H1 (cell line): ENCODE data around the gene CEACAM16. TPM values are rescaled to one million over a fixed set of nuclear protein-coding genes. Genes with fewer than 3 reads are reported as not detected.

ENCODE experiments used
- BACH1 ChIP-seq: IDR thresholded peaks from 2 replicates; pipeline ENCODE4 v1.6.1; 2012; ENCODE audit warnings: low read length, improper control_type of control experiment
- polyA plus RNA-seq, 7 experiments: library from polyadenylated mRNA; depleted of rRNA in 3 of 7; stranded (reverse) in 5 of 7; unstranded in 2 of 7; fragments of >200 nt in 5 of 7; fragments of 200-250 nt in 2 of 7; gene quantifications; 1 replicate in 5 of 7; 2 replicates in 1 of 7; 4 replicates in 1 of 7; pipeline versions ENCODE4 v1.2.1 to v1.2.3, GENCODE V29; 2011 to 2013; ENCODE audit warnings: missing spikeins in 2 of 7, mixed read lengths in 2 of 7
- total RNA-seq: library from RNA; stranded (reverse); fragmentation: NEBNext Ultra II Directional; extraction: Animal tissue kit (Norgen Biotek cat#: 25700); gene quantifications from 2 replicates; pipeline ENCODE4 v1.2.1, GENCODE V29; 2021
- TF ChIP-seq, protein P1 (sequence below): IDR thresholded peaks from 2 replicates; pipeline ENCODE4 v1.6.1; 2012; ENCODE audit warnings: inconsistent platforms

CEACAM16 gene
- total and polyA plus RNA-seq, 2 of the 8 experiments (the other 6 are each of a cell fraction or from before 2014, with no cell fraction given) = not detected

DNA sequence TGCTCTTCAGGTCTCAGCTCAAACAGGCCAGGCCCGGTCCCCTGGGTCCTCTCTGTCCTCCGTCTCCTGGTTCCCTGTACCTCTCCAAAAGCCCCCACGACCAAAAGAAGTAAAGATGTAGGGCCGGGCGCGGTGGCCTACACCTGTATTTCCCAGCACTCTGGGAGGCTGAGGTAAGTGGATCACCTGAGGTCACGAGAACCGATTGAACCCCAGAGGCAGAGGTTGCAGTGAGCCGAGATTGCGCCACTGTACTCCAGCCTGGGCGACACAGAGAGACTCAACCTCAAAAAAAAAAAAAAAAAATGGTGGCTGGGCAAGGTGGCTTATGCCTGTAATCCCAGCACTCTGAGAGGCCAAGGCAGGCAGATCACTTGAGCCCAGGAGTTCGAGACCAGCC lies 27.5 kb downstream of the CEACAM16 start (continued):
- TF ChIP-seq, protein P1, sequence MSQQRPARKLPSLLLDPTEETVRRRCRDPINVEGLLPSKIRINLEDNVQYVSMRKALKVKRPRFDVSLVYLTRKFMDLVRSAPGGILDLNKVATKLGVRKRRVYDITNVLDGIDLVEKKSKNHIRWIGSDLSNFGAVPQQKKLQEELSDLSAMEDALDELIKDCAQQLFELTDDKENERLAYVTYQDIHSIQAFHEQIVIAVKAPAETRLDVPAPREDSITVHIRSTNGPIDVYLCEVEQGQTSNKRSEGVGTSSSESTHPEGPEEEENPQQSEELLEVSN = no peak
- no peak for TF ChIP-seq BACH1
